Neural cell (in vitro differentiated cells): Measurements from ENCODE around the gene ZCCHC14. TPM values are rescaled to one million over a fixed set of nuclear protein-coding genes. Genes with fewer than 3 reads are reported as not detected.
"Not testable (repeated sequence)": the region's sequence is repeated elsewhere in the genome, so short reads cannot be mapped to it uniquely, and the experiment has no call there.

ENCODE experiments used
- H2AFZ ChIP-seq: fragments of 200-600, 300-800 bp; sonication (generic), shearing (Covaris generic); 2 replicates; pipeline ENCODE4 v1.6.0; 2014; ENCODE audit warnings: low read depth, mild to moderate bottlenecking, antibody characterized with exemption, low read length, moderate library complexity
- H3F3A ChIP-seq: fragments of 200-600 bp; shearing (Covaris generic); 2 replicates; pipeline ENCODE4 v1.6.1; 2016; ENCODE audit warnings: mild to moderate bottlenecking, moderate library complexity, mixed read lengths, antibody characterized with exemption, low read length; ENCODE audit not compliant: insufficient read depth, poor library complexity, severe bottlenecking
- H3K27ac ChIP-seq: fragments of 200-600, 300-800 bp; sonication (generic), shearing (Covaris generic); 2 replicates; pipeline ENCODE4 v1.5.1; 2014; ENCODE audit warnings: mild to moderate bottlenecking, low read length, moderate library complexity
- H3K27me3 ChIP-seq: fragments of 300-800, 200-600 bp; sonication (generic), shearing (Covaris generic); 2 replicates; pipeline ENCODE4 v1.6.0; 2014; ENCODE audit warnings: mild to moderate bottlenecking, low read depth, low read length, moderate library complexity; ENCODE audit not compliant: insufficient read depth
- H3K36me3 ChIP-seq: fragments of 300-800, 200-600 bp; sonication (generic), shearing (Covaris generic); 2 replicates; pipeline ENCODE4 v1.5.1; 2014; ENCODE audit warnings: mild to moderate bottlenecking, antibody characterized with exemption, low read length, moderate library complexity; ENCODE audit not compliant: insufficient read depth
- H3K4me2 ChIP-seq: fragments of 300-800, 200-600 bp; sonication (generic), shearing (Covaris generic); 2 replicates; pipeline ENCODE4 v1.6.0; 2014; ENCODE audit warnings: mild to moderate bottlenecking, low read length
- H3K4me3 ChIP-seq: fragments of 300-800, 200-600 bp; sonication (generic), shearing (Covaris generic); 2 replicates; pipeline ENCODE4 v1.5.1; 2014; ENCODE audit warnings: mild to moderate bottlenecking, low read length, moderate library complexity
- H3K79me2 ChIP-seq: fragments of 200-600 bp; shearing (Covaris generic); replicated peaks from 2 replicates; pipeline ENCODE4 v1.6.0; 2014; ENCODE audit warnings: mild to moderate bottlenecking, low read length, moderate library complexity; ENCODE audit not compliant: insufficient read depth
- H3K9ac ChIP-seq: fragments of 300-800, 200-600 bp; sonication (generic), shearing (Covaris generic); 2 replicates; pipeline ENCODE4 v1.6.1; 2016; ENCODE audit warnings: mild to moderate bottlenecking, low read length, mixed read lengths
- H3K9me2 ChIP-seq: fragments of 200-600 bp; shearing (Covaris generic); 2 replicates; pipeline ENCODE4 v1.6.1; 2016; ENCODE audit warnings: mild to moderate bottlenecking, low read length, mixed read lengths; ENCODE audit not compliant: insufficient read depth
- H3K9me3 ChIP-seq: fragments of 200-600, 300-800 bp; sonication (generic), shearing (Covaris generic); 2 replicates; pipeline ENCODE4 v1.6.1; 2016; ENCODE audit warnings: mild to moderate bottlenecking, mixed run types, low read length, moderate library complexity, mixed read lengths
- H4K20me1 ChIP-seq: fragments of 200-600 bp; shearing (Covaris generic); 2 replicates; pipeline ENCODE4 v1.6.1; 2016; ENCODE audit warnings: mild to moderate bottlenecking, mixed run types; ENCODE audit not compliant: insufficient read depth
- CTCF ChIP-seq: fragments of 450-650 bp; IDR thresholded peaks from 2 replicates; pipeline ENCODE4 v1.5.1; 2014; ENCODE audit warnings: antibody characterized with exemption, mild to moderate bottlenecking, moderate library complexity; ENCODE audit not compliant: poor library complexity, severe bottlenecking
- EP300 ChIP-seq: fragments of 450-650 bp; conservative IDR thresholded peaks from 2 replicates; pipeline ENCODE4 v1.6.1; 2014; ENCODE audit warnings: antibody characterized with exemption, mild to moderate bottlenecking, moderate library complexity; ENCODE audit not compliant: poor library complexity, severe bottlenecking
- EZH2 ChIP-seq: fragments of 200-600, 300-800 bp; shearing (Covaris generic), sonication (generic); IDR thresholded peaks from 2 replicates; pipeline ENCODE4 v1.6.1; 2014; ENCODE audit warnings: antibody characterized with exemption, low read length, borderline replicate concordance, mild to moderate bottlenecking; ENCODE audit not compliant: insufficient read depth, poor library complexity, severe bottlenecking
- MXI1 ChIP-seq: fragments of 450-650 bp; conservative IDR thresholded peaks from 2 replicates; pipeline ENCODE4 v1.6.1; 2014; ENCODE audit warnings: antibody characterized with exemption, mild to moderate bottlenecking; ENCODE audit not compliant: poor library complexity, severe bottlenecking
- POLR2AphosphoS5 ChIP-seq: IDR thresholded peaks from 2 replicates; pipeline ENCODE4 v1.6.1; 2012
- RAD21 ChIP-seq: fragments of 450-650 bp; conservative IDR thresholded peaks from 2 replicates; pipeline ENCODE4 v1.6.1; 2014; ENCODE audit warnings: antibody characterized with exemption, mild to moderate bottlenecking, moderate library complexity
- SMC3 ChIP-seq: fragments of 450-650 bp; conservative IDR thresholded peaks from 2 replicates; pipeline ENCODE4 v1.6.1; 2014; ENCODE audit warnings: antibody characterized with exemption, mild to moderate bottlenecking, moderate library complexity; ENCODE audit not compliant: poor library complexity
- TAF1 ChIP-seq: IDR thresholded peaks from 2 replicates; pipeline ENCODE4 v1.6.1; 2012; ENCODE audit warnings: low read depth
- polyA plus RNA-seq: library from polyadenylated mRNA; depleted of rRNA; stranded (reverse); fragments of >200 nt; gene quantifications from 2 replicates; pipeline ENCODE4 v1.2.3, GENCODE V29; 2014
- TF ChIP-seq, protein P1 (sequence below): IDR thresholded peaks from 2 replicates; pipeline ENCODE4 v1.6.1; 2012; ENCODE audit warnings: borderline replicate concordance

The ZCCHC14 gene
- polyA plus RNA-seq, 1 donor from 2014 or later = 22.1 TPM

GRCh38 chr16:87380403-87380802, 112.4 kb downstream of the ZCCHC14 start:
- Histone ChIP-seq H3F3A (no peaks in the 10 kb centered on the region), H3K27me3 (no peaks in the 10 kb centered on the region), H3K4me3 (no peak overlapping the region), H4K20me1 (no peaks in the 10 kb centered on the region), H3K9ac (no peak overlapping the region), H3K9me3 (no peaks in the 10 kb centered on the region), H3K27ac (no peak overlapping the region), H3K79me2 (peaks cover 19% of the 10 kb centered on the region), H3K36me3 (no peaks in the 10 kb centered on the region), H3K9me2 (no peaks in the 10 kb centered on the region), H3K4me2 (no peak overlapping the region), H2AFZ (no peak overlapping the region)
- no peak for TF ChIP-seq CTCF
- no peak for TF ChIP-seq MXI1
- no peak for TF ChIP-seq EP300
- TF ChIP-seq, protein P1, sequence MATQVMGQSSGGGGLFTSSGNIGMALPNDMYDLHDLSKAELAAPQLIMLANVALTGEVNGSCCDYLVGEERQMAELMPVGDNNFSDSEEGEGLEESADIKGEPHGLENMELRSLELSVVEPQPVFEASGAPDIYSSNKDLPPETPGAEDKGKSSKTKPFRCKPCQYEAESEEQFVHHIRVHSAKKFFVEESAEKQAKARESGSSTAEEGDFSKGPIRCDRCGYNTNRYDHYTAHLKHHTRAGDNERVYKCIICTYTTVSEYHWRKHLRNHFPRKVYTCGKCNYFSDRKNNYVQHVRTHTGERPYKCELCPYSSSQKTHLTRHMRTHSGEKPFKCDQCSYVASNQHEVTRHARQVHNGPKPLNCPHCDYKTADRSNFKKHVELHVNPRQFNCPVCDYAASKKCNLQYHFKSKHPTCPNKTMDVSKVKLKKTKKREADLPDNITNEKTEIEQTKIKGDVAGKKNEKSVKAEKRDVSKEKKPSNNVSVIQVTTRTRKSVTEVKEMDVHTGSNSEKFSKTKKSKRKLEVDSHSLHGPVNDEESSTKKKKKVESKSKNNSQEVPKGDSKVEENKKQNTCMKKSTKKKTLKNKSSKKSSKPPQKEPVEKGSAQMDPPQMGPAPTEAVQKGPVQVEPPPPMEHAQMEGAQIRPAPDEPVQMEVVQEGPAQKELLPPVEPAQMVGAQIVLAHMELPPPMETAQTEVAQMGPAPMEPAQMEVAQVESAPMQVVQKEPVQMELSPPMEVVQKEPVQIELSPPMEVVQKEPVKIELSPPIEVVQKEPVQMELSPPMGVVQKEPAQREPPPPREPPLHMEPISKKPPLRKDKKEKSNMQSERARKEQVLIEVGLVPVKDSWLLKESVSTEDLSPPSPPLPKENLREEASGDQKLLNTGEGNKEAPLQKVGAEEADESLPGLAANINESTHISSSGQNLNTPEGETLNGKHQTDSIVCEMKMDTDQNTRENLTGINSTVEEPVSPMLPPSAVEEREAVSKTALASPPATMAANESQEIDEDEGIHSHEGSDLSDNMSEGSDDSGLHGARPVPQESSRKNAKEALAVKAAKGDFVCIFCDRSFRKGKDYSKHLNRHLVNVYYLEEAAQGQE = no peak
- TF ChIP-seq POLR2AphosphoS5 = no peak
- no peak for TF ChIP-seq RAD21
- TF ChIP-seq EZH2 = no peak
- no peak for TF ChIP-seq SMC3

- H3K27me3 ChIP-seq, H3K4me2 ChIP-seq, H3K4me3 ChIP-seq, H3K9me3 ChIP-seq, H3K27ac ChIP-seq, H3K36me3 ChIP-seq, H3K9ac ChIP-seq, H4K20me1 ChIP-seq, H3F3A ChIP-seq, H3K9me2 ChIP-seq, H2AFZ ChIP-seq: not testable (repeated sequence)
- peaks cover 19% of the 10 kb centered on the region for H3K79me2 ChIP-seq
These were observed 113.5 kb downstream of the ZCCHC14 start for GRCh38 chr16:87379312-87379752.

DNA sequence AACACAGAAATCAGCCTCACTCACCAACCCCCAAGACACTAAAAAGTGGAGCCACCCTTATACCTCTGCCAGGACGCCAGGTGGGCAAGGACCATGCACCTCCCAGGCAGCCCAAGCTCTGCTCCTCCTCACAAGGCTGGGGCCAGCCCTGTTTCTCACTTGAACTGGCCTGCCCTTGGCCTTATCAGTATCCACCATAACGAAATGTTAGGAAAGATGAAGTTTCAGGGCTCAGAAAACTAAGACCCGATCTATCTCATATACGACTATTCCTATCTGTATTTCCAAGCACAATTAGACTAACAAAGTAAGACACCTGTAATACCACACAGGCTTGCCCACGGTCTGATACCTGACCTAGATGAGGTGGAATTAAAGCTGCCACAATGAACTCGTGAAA, 116.2 kb downstream of the ZCCHC14 start:
- TF ChIP-seq POLR2AphosphoS5 = no peak
- no peak for TF ChIP-seq RAD21
- no peak for TF ChIP-seq TAF1
- TF ChIP-seq, protein P1 = no peak
- TF ChIP-seq EZH2 = no peak
- TF ChIP-seq CTCF = no peak
- no peak for TF ChIP-seq SMC3
- no peak for TF ChIP-seq MXI1
- no peak for TF ChIP-seq EP300
- Histone ChIP-seq H3K36me3 (no peaks in the 10 kb centered on the region), H3K27ac (no peak overlapping the region), H3F3A (no peaks in the 10 kb centered on the region), H3K4me2 (no peak overlapping the region), H3K27me3 (no peaks in the 10 kb centered on the region), H3K79me2 (peaks cover 19% of the 10 kb centered on the region), H3K9me2 (no peaks in the 10 kb centered on the region), H3K9me3 (no peaks in the 10 kb centered on the region), H2AFZ (no peak overlapping the region), H4K20me1 (no peaks in the 10 kb centered on the region), H3K4me3 (no peak overlapping the region), H3K9ac (no peak overlapping the region)
